IgD-negative memory B cell (primary cell): ENCODE results near the gene NXT1. TPM values are rescaled to one million over a fixed set of nuclear protein-coding genes. Genes with fewer than 3 reads are reported as not detected.

ENCODE experiments used
- H3K27ac Mint-ChIP-seq, 3 donors: one replicate each; pipeline ENCODE4 v1.8.0; 2020 to 2022; ENCODE audit warnings: mild to moderate bottlenecking in 3 of 3, mixed read lengths in 3 of 3, moderate library complexity in 1 of 3
- H3K27me3 Mint-ChIP-seq: one replicate; pipeline ENCODE4 v1.8.0; 2021; ENCODE audit warnings: mixed read lengths
- H3K36me3 Mint-ChIP-seq: one replicate; pipeline ENCODE4 v1.8.0; 2020; ENCODE audit warnings: mild to moderate bottlenecking, mixed read lengths
- H3K4me1 Mint-ChIP-seq, 3 donors: one replicate each; pipeline ENCODE4 v1.8.0; 2020 to 2022; ENCODE audit warnings: mixed read lengths in 3 of 3, mild to moderate bottlenecking in 1 of 3
- H3K4me3 Mint-ChIP-seq, 4 donors: one replicate each; pipeline ENCODE4 v1.8.0; 2020 to 2022; ENCODE audit warnings: mild to moderate bottlenecking in 4 of 4, mixed read lengths in 4 of 4, moderate library complexity in 3 of 4
- H3K9me3 Mint-ChIP-seq, 3 donors: one replicate each; pipeline ENCODE4 v1.8.0; 2020 to 2021; ENCODE audit warnings: mixed read lengths in 3 of 3, mild to moderate bottlenecking in 1 of 3
- polyA plus RNA-seq: library from polyadenylated mRNA; unstranded; fragments of 300-500 nt; fragmentation: Illumina TruSeq; gene quantifications from one replicate; pipeline ENCODE4 v1.2.3, GENCODE V29; 2021

NXT1 gene
- polyA plus RNA-seq, 1 donor from 2014 or later: 62.1 TPM

GRCh38 chr20:23316626-23317025 is 34.0 kb upstream of the NXT1 start:
- no peaks in the 10 kb centered on the region for H3K4me1 Mint-ChIP-seq
- H3K36me3 Mint-ChIP-seq: peaks cover 4% of the 10 kb centered on the region
- H3K4me3 Mint-ChIP-seq: no peak overlapping the region
- no peak overlapping the region for H3K27ac Mint-ChIP-seq
- no peaks in the 10 kb centered on the region for H3K27me3 Mint-ChIP-seq
- peaks cover 0 to 1% (median 0%) of the 10 kb centered on the region in 3 donors for H3K9me3 Mint-ChIP-seq

GRCh38 chr20:23317081-23317480 is 33.5 kb upstream of the NXT1 start:
- Mint-ChIP-seq H3K27ac (no peak overlapping the region), H3K4me1 (no peaks in the 10 kb centered on the region), H3K4me3 (no peak overlapping the region), H3K36me3 (peaks cover 4% of the 10 kb centered on the region), H3K27me3 (no peaks in the 10 kb centered on the region), H3K9me3 (peaks cover 0 to 1% (median 0%) of the 10 kb centered on the region in 3 donors)

GRCh38 chr20:23318347-23318746 is 32.2 kb upstream of the NXT1 start:
- no peak overlapping the region for H3K4me3 Mint-ChIP-seq

GRCh38 chr20:23320317-23320716 is 30.3 kb upstream of the NXT1 start:
- Mint-ChIP-seq H3K36me3 (peaks cover 4% of the 10 kb centered on the region), H3K9me3 (peaks cover 0 to 1% (median 0%) of the 10 kb centered on the region in 3 donors), H3K4me3 (no peak overlapping the region), H3K27me3 (no peaks in the 10 kb centered on the region), H3K27ac (no peak overlapping the region), H3K4me1 (no peaks in the 10 kb centered on the region)

More at GRCh38 chr20:23318347-23318746, 32.2 kb upstream of the NXT1 start:
- H3K27me3 Mint-ChIP-seq: no peaks in the 10 kb centered on the region
- no peaks in the 10 kb centered on the region for H3K4me1 Mint-ChIP-seq
- no peak overlapping the region for H3K27ac Mint-ChIP-seq
- H3K9me3 Mint-ChIP-seq: peaks cover 0 to 1% (median 0%) of the 10 kb centered on the region in 3 donors
- H3K36me3 Mint-ChIP-seq: peaks cover 4% of the 10 kb centered on the region

GRCh38 chr20:23325107-23325506 is 25.5 kb upstream of the NXT1 start:
- Mint-ChIP-seq H3K4me1 (peaks cover 0 to 1% (median 0%) of the 10 kb centered on the region in 3 donors), H3K36me3 (no peaks in the 10 kb centered on the region), H3K27ac (no peak overlapping the region), H3K4me3 (no peak overlapping the region), H3K27me3 (no peaks in the 10 kb centered on the region), H3K9me3 (peaks cover 0 to under 1% (median 0%) of the 10 kb centered on the region in 3 donors)

- Mint-ChIP-seq H3K4me3 (no peak overlapping the region), H3K9me3 (peaks cover 0 to 4% (median 0%) of the 10 kb centered on the region in 3 donors), H3K4me1 (peaks cover under 1 to 4% (median 1%) of the 10 kb centered on the region in 3 donors), H3K36me3 (no peaks in the 10 kb centered on the region), H3K27me3 (no peaks in the 10 kb centered on the region), H3K27ac (no peak overlapping the region)
Observed at GRCh38 chr20:23326774-23327173, 23.8 kb upstream of the NXT1 start.

- no peaks in the 10 kb centered on the region for H3K36me3 Mint-ChIP-seq
Observed at GRCh38 chr20:23327617-23328333, 22.8 kb upstream of the NXT1 start.

GRCh38 chr20:23331450-23332350 is 18.9 kb upstream of the NXT1 start:
- Mint-ChIP-seq H3K36me3 (no peaks in the 10 kb centered on the region), H3K27ac (no peak overlapping the region), H3K4me1 (peaks cover 10 to 19% (median 12%) of the 10 kb centered on the region in 3 donors), H3K27me3 (no peaks in the 10 kb centered on the region), H3K4me3 (no peak overlapping the region), H3K9me3 (peaks cover 0 to 4% (median 0%) of the 10 kb centered on the region in 3 donors)

More at GRCh38 chr20:23327617-23328333, 22.8 kb upstream of the NXT1 start:
- no peak overlapping the region for H3K27ac Mint-ChIP-seq
- peaks cover 6 to 13% (median 10%) of the 10 kb centered on the region in 3 donors for H3K4me1 Mint-ChIP-seq
- no peak overlapping the region for H3K4me3 Mint-ChIP-seq
- H3K9me3 Mint-ChIP-seq: peaks cover 0 to 4% (median 0%) of the 10 kb centered on the region in 3 donors
- H3K27me3 Mint-ChIP-seq: no peaks in the 10 kb centered on the region

GRCh38 chr20:23332467-23332866 is 18.1 kb upstream of the NXT1 start:
- Mint-ChIP-seq H3K27ac (no peak overlapping the region), H3K36me3 (no peaks in the 10 kb centered on the region), H3K9me3 (peaks cover 0 to 4% (median 0%) of the 10 kb centered on the region in 3 donors), H3K27me3 (no peaks in the 10 kb centered on the region), H3K4me1 (peaks cover 10 to 20% (median 12%) of the 10 kb centered on the region in 3 donors), H3K4me3 (no peak overlapping the region)

GRCh38 chr20:23334111-23334510 is 16.5 kb upstream of the NXT1 start:
- no peaks in the 10 kb centered on the region for H3K27me3 Mint-ChIP-seq
- no peak overlapping the region for H3K4me3 Mint-ChIP-seq
- no peaks in the 10 kb centered on the region for H3K36me3 Mint-ChIP-seq
- H3K9me3 Mint-ChIP-seq: peaks cover 0 to 4% (median 0%) of the 10 kb centered on the region in 3 donors
- peaks cover 10 to 20% (median 11%) of the 10 kb centered on the region in 3 donors for H3K4me1 Mint-ChIP-seq
- peak overlapping the region in 1 of 3 donors; percentile 78 for H3K27ac Mint-ChIP-seq

- Mint-ChIP-seq H3K4me3 (no peak overlapping the region), H3K4me1 (peaks cover 10 to 20% (median 11%) of the 10 kb centered on the region in 3 donors), H3K27ac (no peak overlapping the region), H3K36me3 (no peaks in the 10 kb centered on the region), H3K9me3 (no peaks in the 10 kb centered on the region), H3K27me3 (no peaks in the 10 kb centered on the region)
Observed at GRCh38 chr20:23335521-23335920, 15.1 kb upstream of the NXT1 start.

GRCh38 chr20:23336476-23336875 is 14.1 kb upstream of the NXT1 start:
- Mint-ChIP-seq H3K27me3 (no peaks in the 10 kb centered on the region), H3K9me3 (no peaks in the 10 kb centered on the region), H3K4me1 (peaks cover 10 to 18% (median 11%) of the 10 kb centered on the region in 3 donors), H3K4me3 (no peak overlapping the region), H3K36me3 (no peaks in the 10 kb centered on the region), H3K27ac (no peak overlapping the region)

- peaks cover 4 to 11% (median 6%) of the 10 kb centered on the region in 3 donors for H3K4me1 Mint-ChIP-seq
- no peak overlapping the region for H3K27ac Mint-ChIP-seq
- no peak overlapping the region for H3K4me3 Mint-ChIP-seq
- no peaks in the 10 kb centered on the region for H3K27me3 Mint-ChIP-seq
- no peaks in the 10 kb centered on the region for H3K9me3 Mint-ChIP-seq
- no peaks in the 10 kb centered on the region for H3K36me3 Mint-ChIP-seq
Observed at GRCh38 chr20:23337312-23337711, 13.3 kb upstream of the NXT1 start.

- Mint-ChIP-seq H3K27me3 (no peaks in the 10 kb centered on the region), H3K9me3 (no peaks in the 10 kb centered on the region), H3K4me1 (peaks cover 0 to 2% (median 0%) of the 10 kb centered on the region in 3 donors), H3K4me3 (no peak overlapping the region), H3K27ac (no peak overlapping the region), H3K36me3 (no peaks in the 10 kb centered on the region)
Observed at GRCh38 chr20:23339986-23340385, 10.6 kb upstream of the NXT1 start.

GRCh38 chr20:23340524-23340923 is 10.1 kb upstream of the NXT1 start:
- Mint-ChIP-seq H3K9me3 (no peaks in the 10 kb centered on the region), H3K27ac (no peak overlapping the region), H3K27me3 (no peaks in the 10 kb centered on the region)

More at GRCh38 chr20:23340524-23340923, 10.1 kb upstream of the NXT1 start:
- Mint-ChIP-seq H3K4me1 (peaks cover 0 to 2% (median 0%) of the 10 kb centered on the region in 3 donors), H3K4me3 (no peak overlapping the region), H3K36me3 (no peaks in the 10 kb centered on the region)
